NCI-H1417 (cell line): ENCODE data around the gene CGNL1.

Experiments
- DNase-seq, 3 experiments: peaks; one replicate each; lab custom pipeline; 2025; lab: John Stamatoyannopoulos, UW

CGNL1 gene

GRCh38 chr15:57596301-57596855 is 220.1 kb downstream of the CGNL1 start:
- no peak for DNase-seq

GRCh38 chr15:57596978-57597377 is 220.7 kb downstream of the CGNL1 start:
- no peak for DNase-seq

DNA sequence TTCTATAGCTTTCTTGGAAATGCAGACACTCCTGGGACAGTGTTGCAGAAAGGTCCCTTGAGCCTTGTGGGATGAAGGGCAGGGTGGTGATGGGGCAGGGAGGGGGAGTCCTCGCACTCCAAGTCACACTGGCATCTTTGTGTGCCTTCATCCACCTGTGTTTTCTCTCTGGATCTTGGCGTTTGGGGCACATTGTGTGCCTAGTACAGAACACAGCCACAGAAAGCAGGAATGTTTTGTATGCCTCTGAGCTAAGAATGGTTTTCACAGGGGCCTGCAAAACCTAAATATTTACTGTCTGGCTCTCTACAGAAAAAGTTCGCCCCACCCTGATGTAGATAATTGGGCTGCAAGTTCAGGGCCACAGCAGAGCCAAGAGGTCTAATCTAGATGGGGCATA is 221.1 kb downstream of the CGNL1 start:
- no peak for DNase-seq

GRCh38 chr15:57598346-57598745 is 222.0 kb downstream of the CGNL1 start:
- DNase-seq: no peak

GRCh38 chr15:57599296-57599810 is 223.0 kb downstream of the CGNL1 start:
- DNase-seq: no peak

- no peak for DNase-seq
These were observed 223.9 kb downstream of the CGNL1 start for GRCh38 chr15:57600197-57600596.
